ENCODE data around the gene ASIC1. TPM values are rescaled to one million over a fixed set of nuclear protein-coding genes. Genes with fewer than 3 reads are reported as not detected.

ASIC1 gene
- total and polyA plus RNA-seq, 4 donors, result 14.3 to 148 (median 79.5) TPM

- H3K27ac ChIP-seq (ENCODE audit: low read depth, low read length), result no peak overlapping the region
- H3K4me1 ChIP-seq (ENCODE audit: control insufficient read depth, insufficient read depth, low read length), result peaks cover 13% of the 10 kb centered on the region
- H3K4me3 ChIP-seq (ENCODE audit: low read depth, low read length), result no peak overlapping the region
- H3K36me3 ChIP-seq (ENCODE audit: control insufficient read depth, insufficient read depth, low read length), result no peaks in the 10 kb centered on the region
- H3K9me3 ChIP-seq (ENCODE audit: control insufficient read depth, insufficient read depth, low read length), result no peaks in the 10 kb centered on the region
- 88% methylated on average over 3 of the region's 3 CpGs for WGBS (ENCODE audit: insufficient coverage)
- H3K27me3 ChIP-seq (ENCODE audit: control insufficient read depth, insufficient read depth, low read length), result peaks cover 3% of the 10 kb centered on the region
- DNase-seq (ENCODE audit: low read depth in 4 of 6, low spot score in 6 of 6), result no peak
Measured at GRCh38 chr12:50049254-50050118, 7.9 kb upstream of the ASIC1 start.

- 57% methylated on average over 1 of the region's 3 CpGs for WGBS (ENCODE audit: insufficient coverage)
- no peak overlapping the region for H3K27ac ChIP-seq (ENCODE audit: low read depth, low read length)
- peak overlapping the region; percentile 31 for H3K4me3 ChIP-seq (ENCODE audit: low read depth, low read length)
- H3K36me3 ChIP-seq (ENCODE audit: control insufficient read depth, insufficient read depth, low read length), result no peaks in the 10 kb centered on the region
- H3K9me3 ChIP-seq (ENCODE audit: control insufficient read depth, insufficient read depth, low read length), result no peaks in the 10 kb centered on the region
- no peak for DNase-seq (ENCODE audit: low read depth in 4 of 6, low spot score in 6 of 6)
- peaks cover 3% of the 10 kb centered on the region for H3K27me3 ChIP-seq (ENCODE audit: control insufficient read depth, insufficient read depth, low read length)
- H3K4me1 ChIP-seq (ENCODE audit: control insufficient read depth, insufficient read depth, low read length), result peaks cover 13% of the 10 kb centered on the region
Measured at GRCh38 chr12:50050119-50050385, 7.3 kb upstream of the ASIC1 start.

- Histone ChIP-seq H3K36me3 (ENCODE audit: control insufficient read depth, insufficient read depth, low read length) (no peaks in the 10 kb centered on the region), H3K4me3 (ENCODE audit: low read depth, low read length) (peak overlapping the region; percentile 31), H3K27ac (ENCODE audit: low read depth, low read length) (no peak overlapping the region), H3K27me3 (ENCODE audit: control insufficient read depth, insufficient read depth, low read length) (peaks cover 3% of the 10 kb centered on the region), H3K9me3 (ENCODE audit: control insufficient read depth, insufficient read depth, low read length) (no peaks in the 10 kb centered on the region), H3K4me1 (ENCODE audit: control insufficient read depth, insufficient read depth, low read length) (peaks cover 15% of the 10 kb centered on the region)
- 8% methylated on average over 32 of the region's 37 CpGs for WGBS (ENCODE audit: insufficient coverage)
- DNase-seq (ENCODE audit: low read depth in 4 of 6, low spot score in 6 of 6), result peak in 2 of 6 donors; percentile 74 to 92
Measured at GRCh38 chr12:50050410-50051098, 6.8 kb upstream of the ASIC1 start.

GRCh38 chr12:50051101-50051806 lies 6.1 kb upstream of the ASIC1 start:
- peaks cover 3% of the 10 kb centered on the region for H3K27me3 ChIP-seq (ENCODE audit: control insufficient read depth, insufficient read depth, low read length)
- no peaks in the 10 kb centered on the region for H3K36me3 ChIP-seq (ENCODE audit: control insufficient read depth, insufficient read depth, low read length)
- DNase-seq (ENCODE audit: low read depth in 4 of 6, low spot score in 6 of 6), result no peak
- H3K4me3 ChIP-seq (ENCODE audit: low read depth, low read length), result no peak overlapping the region
- H3K4me1 ChIP-seq (ENCODE audit: control insufficient read depth, insufficient read depth, low read length), result peaks cover 22% of the 10 kb centered on the region
- 48% methylated on average over 12 of the region's 14 CpGs for WGBS (ENCODE audit: insufficient coverage)
- H3K9me3 ChIP-seq (ENCODE audit: control insufficient read depth, insufficient read depth, low read length), result no peaks in the 10 kb centered on the region
- no peak overlapping the region for H3K27ac ChIP-seq (ENCODE audit: low read depth, low read length)

GRCh38 chr12:50052544-50052943 lies 4.9 kb upstream of the ASIC1 start:
- H3K27ac ChIP-seq (ENCODE audit: low read depth, low read length), result no peak overlapping the region
- H3K36me3 ChIP-seq (ENCODE audit: control insufficient read depth, insufficient read depth, low read length), result no peaks in the 10 kb centered on the region
- no peak for DNase-seq (ENCODE audit: low read depth in 4 of 6, low spot score in 6 of 6)
- no peak overlapping the region for H3K4me3 ChIP-seq (ENCODE audit: low read depth, low read length)
- H3K9me3 ChIP-seq (ENCODE audit: control insufficient read depth, insufficient read depth, low read length), result no peaks in the 10 kb centered on the region
- peaks cover 5% of the 10 kb centered on the region for H3K27me3 ChIP-seq (ENCODE audit: control insufficient read depth, insufficient read depth, low read length)
- peaks cover 31% of the 10 kb centered on the region for H3K4me1 ChIP-seq (ENCODE audit: control insufficient read depth, insufficient read depth, low read length)

- Histone ChIP-seq H3K36me3 (ENCODE audit: control insufficient read depth, insufficient read depth, low read length) (no peaks in the 10 kb centered on the region), H3K4me3 (ENCODE audit: low read depth, low read length) (no peak overlapping the region), H3K4me1 (ENCODE audit: control insufficient read depth, insufficient read depth, low read length) (peaks cover 33% of the 10 kb centered on the region), H3K9me3 (ENCODE audit: control insufficient read depth, insufficient read depth, low read length) (no peaks in the 10 kb centered on the region), H3K27me3 (ENCODE audit: control insufficient read depth, insufficient read depth, low read length) (peaks cover 5% of the 10 kb centered on the region), H3K27ac (ENCODE audit: low read depth, low read length) (no peak overlapping the region)
- 100% methylated on average over 2 of the region's 7 CpGs for WGBS (ENCODE audit: insufficient coverage)
- DNase-seq (ENCODE audit: low read depth in 4 of 6, low spot score in 6 of 6), result peak in 2 of 6 donors; percentile 21 to 85
Measured at GRCh38 chr12:50052964-50053363, 4.4 kb upstream of the ASIC1 start.

GRCh38 chr12:50053583-50053982 lies 3.8 kb upstream of the ASIC1 start:
- peaks cover 5% of the 10 kb centered on the region for H3K27me3 ChIP-seq (ENCODE audit: control insufficient read depth, insufficient read depth, low read length)
- H3K4me1 ChIP-seq (ENCODE audit: control insufficient read depth, insufficient read depth, low read length), result peaks cover 39% of the 10 kb centered on the region
- 86% methylated on average over 1 of the region's 1 CpG for WGBS (ENCODE audit: insufficient coverage)
- H3K36me3 ChIP-seq (ENCODE audit: control insufficient read depth, insufficient read depth, low read length), result peaks cover under 1% of the 10 kb centered on the region
- DNase-seq (ENCODE audit: low read depth in 4 of 6, low spot score in 6 of 6), result peak in 1 of 6 donors; percentile 1
- H3K9me3 ChIP-seq (ENCODE audit: control insufficient read depth, insufficient read depth, low read length), result no peaks in the 10 kb centered on the region
- H3K27ac ChIP-seq (ENCODE audit: low read depth, low read length), result no peak overlapping the region
- no peak overlapping the region for H3K4me3 ChIP-seq (ENCODE audit: low read depth, low read length)

GRCh38 chr12:50055831-50056638 lies 1.4 kb upstream of the ASIC1 start:
- no peaks in the 10 kb centered on the region for H3K9me3 ChIP-seq (ENCODE audit: control insufficient read depth, insufficient read depth, low read length)
- WGBS (ENCODE audit: insufficient coverage), result 12% methylated on average over 12 of the region's 17 CpGs
- peak overlapping the region; percentile 64 for H3K4me3 ChIP-seq (ENCODE audit: low read depth, low read length)
- peaks cover 4% of the 10 kb centered on the region for H3K27me3 ChIP-seq (ENCODE audit: control insufficient read depth, insufficient read depth, low read length)
- H3K4me1 ChIP-seq (ENCODE audit: control insufficient read depth, insufficient read depth, low read length), result peaks cover 47% of the 10 kb centered on the region
- H3K36me3 ChIP-seq (ENCODE audit: control insufficient read depth, insufficient read depth, low read length), result peaks cover 21% of the 10 kb centered on the region
- DNase-seq (ENCODE audit: low read depth in 4 of 6, low spot score in 6 of 6), result peak in 2 of 6 donors; percentile 83 to 91
- no peak overlapping the region for H3K27ac ChIP-seq (ENCODE audit: low read depth, low read length)

- H3K4me1 ChIP-seq (ENCODE audit: control insufficient read depth, insufficient read depth, low read length), result peaks cover 43% of the 10 kb centered on the region
- peaks cover 23% of the 10 kb centered on the region for H3K36me3 ChIP-seq (ENCODE audit: control insufficient read depth, insufficient read depth, low read length)
- H3K27ac ChIP-seq (ENCODE audit: low read depth, low read length), result no peak overlapping the region
- peak in 1 of 6 donors; percentile 62 for DNase-seq (ENCODE audit: low read depth in 4 of 6, low spot score in 6 of 6)
- H3K4me3 ChIP-seq (ENCODE audit: low read depth, low read length), result peak overlapping the region; percentile 64
- H3K27me3 ChIP-seq (ENCODE audit: control insufficient read depth, insufficient read depth, low read length), result peaks cover 2% of the 10 kb centered on the region
- 36% methylated on average over 2 of the region's 3 CpGs for WGBS (ENCODE audit: insufficient coverage)
- H3K9me3 ChIP-seq (ENCODE audit: control insufficient read depth, insufficient read depth, low read length), result no peaks in the 10 kb centered on the region
Measured at GRCh38 chr12:50056639-50056976, 788 bp upstream of the ASIC1 start.

All from spinal cord (tissue), 10 donors.